Stimulated activated CD8-positive, alpha-beta memory T cell treated with anti-CD3 and anti-CD28 coated beads, Interleukin-4, amount 100 ng/mL, for 24 hours (primary cell): ENCODE results near the gene KRTAP9-2.
"Not testable (repeated sequence)": the region's sequence is repeated elsewhere in the genome, so short reads cannot be mapped to it uniquely, and the experiment has no call there.

Source experiments
- DNase-seq: peaks from one replicate; pipeline ENCODE4 v3.0.0-alpha.2; 2020; ENCODE audit warnings: low read depth

KRTAP9-2 gene

GRCh38 chr17:41226598-41227095, at the start of gene KRTAP9-2:
TSS of gene KRTAP9-2 (plus strand) at chr17:41226648. CDS start at chr17:41226655, 7 bp downstream.
- DNase-seq, result not testable (repeated sequence)

GRCh38 chr17:41176744-41177387, 49.6 kb upstream of the KRTAP9-2 start:
- no peak for DNase-seq

GRCh38 chr17:41177727-41178271, 48.6 kb upstream of the KRTAP9-2 start, which contains the start of gene KRTAP4-2:
TSS of gene KRTAP4-2 (minus strand) at chr17:41178221. CDS start at chr17:41178164, 57 bp downstream.
- no peak for DNase-seq

GRCh38 chr17:41178341-41178740, 48.1 kb upstream of the KRTAP9-2 start:
- DNase-seq, result no peak

GRCh38 chr17:41178843-41179616, 47.4 kb upstream of the KRTAP9-2 start:
- DNase-seq, result no peak

GRCh38 chr17:41184480-41184961, 41.9 kb upstream of the KRTAP9-2 start, which contains the start of gene KRTAP4-1:
TSS of gene KRTAP4-1 (minus strand) at chr17:41184911. CDS start at chr17:41184854, 57 bp downstream.
- DNase-seq, result no peak

- no peak for DNase-seq
These were observed 41.4 kb upstream of the KRTAP9-2 start for GRCh38 chr17:41185001-41185400.

- no peak for DNase-seq
These were observed 39.6 kb upstream of the KRTAP9-2 start for GRCh38 chr17:41186872-41187271.

- not testable (repeated sequence) for DNase-seq
These were observed 36.6 kb upstream of the KRTAP9-2 start, which contains the start of gene KRTAP9-1 for GRCh38 chr17:41189837-41190318. TSS of gene KRTAP9-1 (plus strand) at chr17:41189887. CDS start at chr17:41189887, 0 bp downstream.

GRCh38 chr17:41190328-41190727, 36.1 kb upstream of the KRTAP9-2 start:
- DNase-seq, result no peak

GRCh38 chr17:41196068-41196467, 30.4 kb upstream of the KRTAP9-2 start:
- no peak for DNase-seq

GRCh38 chr17:41199421-41200078, 26.9 kb upstream of the KRTAP9-2 start:
- no peak for DNase-seq

GRCh38 chr17:41211845-41212466, 14.5 kb upstream of the KRTAP9-2 start:
- no peak for DNase-seq

GRCh38 chr17:41212524-41213169, 13.8 kb upstream of the KRTAP9-2 start:
- DNase-seq, result no peak

GRCh38 chr17:41215681-41216080, 10.8 kb upstream of the KRTAP9-2 start:
- no peak for DNase-seq

GRCh38 chr17:41223821-41224220, 2.6 kb upstream of the KRTAP9-2 start:
- no peak for DNase-seq

- no peak for DNase-seq
These were observed 397 bp upstream of the KRTAP9-2 start for GRCh38 chr17:41226051-41226450.

- no peak for DNase-seq
These were observed 3.6 kb downstream of the KRTAP9-2 start for GRCh38 chr17:41230094-41230493.

- DNase-seq, result no peak
These were observed 5.3 kb downstream of the KRTAP9-2 start for GRCh38 chr17:41231731-41232130.

- DNase-seq, result not testable (repeated sequence)
These were observed 6.1 kb downstream of the KRTAP9-2 start, which contains the start of gene KRTAP9-3 for GRCh38 chr17:41232399-41233105. TSS of gene KRTAP9-3 (plus strand) at chr17:41232449. CDS start at chr17:41232502, 53 bp downstream.
